ENCODE data around the gene PABPC3. TPM values are rescaled to one million over a fixed set of nuclear protein-coding genes. Genes with fewer than 3 reads are reported as not detected.

PABPC3 gene
- total RNA-seq, 1 experiment from 2014 or later: 0.39 TPM

DNA sequence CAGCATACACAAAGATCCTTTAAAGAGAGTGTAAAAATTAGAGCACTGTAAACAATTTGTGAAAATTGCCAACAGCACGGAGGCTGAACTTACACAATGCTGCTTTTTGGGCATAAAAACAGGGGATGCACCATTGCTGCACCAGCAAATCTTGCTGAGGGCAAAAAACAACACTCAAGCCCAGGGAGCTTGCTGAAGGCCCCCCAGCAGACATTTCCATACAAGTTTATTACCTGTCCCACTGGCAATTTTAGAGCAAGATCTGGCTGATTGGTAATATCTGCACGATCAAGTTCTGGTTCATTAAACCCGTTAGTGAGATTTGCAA is 41.8 kb downstream of the PABPC3 start:
- TF ChIP-seq, protein P1, sequence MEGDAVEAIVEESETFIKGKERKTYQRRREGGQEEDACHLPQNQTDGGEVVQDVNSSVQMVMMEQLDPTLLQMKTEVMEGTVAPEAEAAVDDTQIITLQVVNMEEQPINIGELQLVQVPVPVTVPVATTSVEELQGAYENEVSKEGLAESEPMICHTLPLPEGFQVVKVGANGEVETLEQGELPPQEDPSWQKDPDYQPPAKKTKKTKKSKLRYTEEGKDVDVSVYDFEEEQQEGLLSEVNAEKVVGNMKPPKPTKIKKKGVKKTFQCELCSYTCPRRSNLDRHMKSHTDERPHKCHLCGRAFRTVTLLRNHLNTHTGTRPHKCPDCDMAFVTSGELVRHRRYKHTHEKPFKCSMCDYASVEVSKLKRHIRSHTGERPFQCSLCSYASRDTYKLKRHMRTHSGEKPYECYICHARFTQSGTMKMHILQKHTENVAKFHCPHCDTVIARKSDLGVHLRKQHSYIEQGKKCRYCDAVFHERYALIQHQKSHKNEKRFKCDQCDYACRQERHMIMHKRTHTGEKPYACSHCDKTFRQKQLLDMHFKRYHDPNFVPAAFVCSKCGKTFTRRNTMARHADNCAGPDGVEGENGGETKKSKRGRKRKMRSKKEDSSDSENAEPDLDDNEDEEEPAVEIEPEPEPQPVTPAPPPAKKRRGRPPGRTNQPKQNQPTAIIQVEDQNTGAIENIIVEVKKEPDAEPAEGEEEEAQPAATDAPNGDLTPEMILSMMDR (conservative IDR thresholded peaks at IDR 0.05): no peak
- no peak for TF ChIP-seq EZH2 (IDR thresholded peaks at IDR 0.05; ENCODE audit: low read depth)
- H3K36me3 ChIP-seq (ENCODE audit: low read depth): no peaks in the 10 kb centered on the region
- H3F3A ChIP-seq (ENCODE audit: insufficient read depth, low read depth): no peaks in the 10 kb centered on the region
- intact Hi-C loops (cut with micrococcal nuclease; ENCODE audit: unreplicated experiment): no loop called here
- no peaks in the 10 kb centered on the region for H3K79me2 ChIP-seq (ENCODE audit: low read depth)
- H3K4me1 ChIP-seq (replicated peaks; ENCODE audit: insufficient read depth): no peaks in the 10 kb centered on the region
- no peak overlapping the region for H3K4me3 ChIP-seq
- no TSS peak for BruUV-seq (replicated peaks)
- H3K4me2 ChIP-seq: no peak overlapping the region
- H4K20me1 ChIP-seq (ENCODE audit: insufficient read depth): no peaks in the 10 kb centered on the region
- no peak overlapping the region for H2AFZ ChIP-seq
- no peak for DNase-seq
- ChIA-PET POLR2A (ENCODE audit: unreplicated experiment) (no interaction called here), CTCF (no interaction called here)
- peaks cover 86% of the 10 kb centered on the region for H3K27me3 ChIP-seq (ENCODE audit: insufficient read depth, low read depth)
- H3K27ac ChIP-seq: no peak overlapping the region
- no peaks in the 10 kb centered on the region for H3K9me2 ChIP-seq (ENCODE audit: insufficient read depth)
- H3K9me3 ChIP-seq (ENCODE audit: insufficient read depth, low read depth): peaks cover 2% of the 10 kb centered on the region; the same call in 1 of the 2 replicates

DNA sequence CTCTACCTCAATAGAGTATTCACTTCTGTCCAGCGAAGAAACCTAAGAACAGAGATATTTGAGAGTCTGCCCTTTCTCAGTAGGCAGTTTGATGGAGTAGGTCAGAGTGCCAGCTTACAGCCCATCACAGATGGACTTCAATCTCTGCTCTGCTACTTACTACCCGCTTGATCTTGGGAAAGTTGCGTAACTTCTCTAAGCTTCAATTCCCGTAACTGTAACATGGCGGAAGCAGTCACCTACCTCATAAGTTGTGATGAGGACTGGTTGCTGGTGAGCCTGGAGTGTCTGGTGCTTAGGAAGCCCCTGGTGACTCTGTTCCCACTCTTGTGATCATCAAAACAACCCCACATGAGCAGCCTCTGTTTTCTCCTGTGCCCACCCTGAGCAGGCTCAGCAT is 45.1 kb downstream of the PABPC3 start:
- peaks cover 83% of the 10 kb centered on the region for H3K27me3 ChIP-seq (ENCODE audit: insufficient read depth, low read depth)
- DNase-seq: no peak
- H3K4me1 ChIP-seq (replicated peaks; ENCODE audit: insufficient read depth): no peaks in the 10 kb centered on the region
- H3K79me2 ChIP-seq (ENCODE audit: low read depth): no peaks in the 10 kb centered on the region
- no peak overlapping the region for H2AFZ ChIP-seq
- H3K36me3 ChIP-seq (ENCODE audit: low read depth): no peaks in the 10 kb centered on the region
- BruUV-seq (replicated peaks): no TSS peak
- H3F3A ChIP-seq (ENCODE audit: insufficient read depth, low read depth): no peaks in the 10 kb centered on the region
- ChIA-PET CTCF (no interaction called here), POLR2A (ENCODE audit: unreplicated experiment) (no interaction called here)
- H3K4me3 ChIP-seq: no peak overlapping the region
- TF ChIP-seq EZH2 (IDR thresholded peaks at IDR 0.05; ENCODE audit: low read depth): no peak
- TF ChIP-seq, protein P1 (conservative IDR thresholded peaks at IDR 0.05): no peak
- no peak overlapping the region for H3K27ac ChIP-seq
- peaks cover 4% of the 10 kb centered on the region; the same call in 1 of the 2 replicates for H3K9me3 ChIP-seq (ENCODE audit: insufficient read depth, low read depth)
- no peak overlapping the region for H3K4me2 ChIP-seq
- intact Hi-C loops (cut with micrococcal nuclease; ENCODE audit: unreplicated experiment): no loop called here
- H4K20me1 ChIP-seq (ENCODE audit: insufficient read depth): no peaks in the 10 kb centered on the region
- no peaks in the 10 kb centered on the region for H3K9me2 ChIP-seq (ENCODE audit: insufficient read depth)

DNA sequence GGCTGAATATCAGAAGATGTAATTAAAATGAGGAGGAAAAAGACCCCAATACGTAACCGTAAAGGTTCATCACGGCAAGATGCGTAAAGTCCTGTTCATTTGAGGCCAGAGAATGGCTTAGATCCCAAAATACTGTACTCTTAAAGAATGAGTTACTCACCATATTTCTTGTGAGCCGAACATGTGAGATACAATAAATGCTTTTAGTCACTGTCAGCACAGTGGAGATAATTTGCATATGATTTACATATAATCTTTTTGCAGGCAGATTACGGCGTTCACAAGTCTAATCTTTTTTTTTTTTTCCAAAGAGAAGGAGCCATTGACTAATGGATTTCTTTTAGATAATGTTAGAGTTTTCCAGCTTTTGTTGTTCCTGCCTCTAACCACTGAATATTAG is 47.8 kb downstream of the PABPC3 start:
- Histone ChIP-seq H3K4me3 (no peak overlapping the region), H3K9me3 (ENCODE audit: insufficient read depth, low read depth) (peaks cover 4% of the 10 kb centered on the region; the same call in 1 of the 2 replicates), H3K9me2 (ENCODE audit: insufficient read depth) (no peaks in the 10 kb centered on the region), H3K27me3 (ENCODE audit: insufficient read depth, low read depth) (peaks cover 63% of the 10 kb centered on the region), H3K27ac (no peak overlapping the region), H3K79me2 (ENCODE audit: low read depth) (no peaks in the 10 kb centered on the region), H3K36me3 (ENCODE audit: low read depth) (no peaks in the 10 kb centered on the region), H3K4me1 (replicated peaks; ENCODE audit: insufficient read depth) (no peaks in the 10 kb centered on the region), H4K20me1 (ENCODE audit: insufficient read depth) (no peaks in the 10 kb centered on the region), H3K4me2 (no peak overlapping the region), H3F3A (ENCODE audit: insufficient read depth, low read depth) (no peaks in the 10 kb centered on the region), H2AFZ (no peak overlapping the region)
- no TSS peak for BruUV-seq (replicated peaks)
- TF ChIP-seq, protein P1 (conservative IDR thresholded peaks at IDR 0.05): no peak
- TF ChIP-seq EZH2 (IDR thresholded peaks at IDR 0.05; ENCODE audit: low read depth): no peak
- CTCF ChIA-PET: no interaction called here
- no peak for DNase-seq
- intact Hi-C loops (cut with micrococcal nuclease; ENCODE audit: unreplicated experiment): no loop called here
- POLR2A ChIA-PET (ENCODE audit: unreplicated experiment): no interaction called here

Measured in PC-9 (cell line).